ENCODE results near the gene IL17RA. TPM values are rescaled to one million over a fixed set of nuclear protein-coding genes. Genes with fewer than 3 reads are reported as not detected.
A peak's percentile ranks its signal among the peaks of the same experiment; 100 is the strongest.

IL17RA gene
- total and polyA plus RNA-seq, 10 donors, result 2.9 to 100 (median 43.2) TPM

GRCh38 chr22:17117890-17118289 lies 33.1 kb downstream of the IL17RA start:
- peaks cover 0 to 46% (median 34%) of the 10 kb centered on the region in 7 donors for H3K27me3 ChIP-seq (replicated peaks in 1 of 7)
- H3K4me1 ChIP-seq, result peaks cover 19 to 89% (median 64%) of the 10 kb centered on the region in 6 donors
- H3K4me3 ChIP-seq, result peak overlapping the region in 1 of 8 donors; percentile 5
- peak; percentile 21 for DNase-seq
- no peak for TF ChIP-seq POLR2A (IDR thresholded peaks at IDR 0.05)
- TF ChIP-seq CTCF (IDR thresholded peaks at IDR 0.05 in 8 of 11, conservative IDR thresholded peaks at IDR 0.05 in 3 of 11), result no peak
- TF ChIP-seq POLR2AphosphoS5 (IDR thresholded peaks at IDR 0.05), result peak in 1 of 3 donors; percentile 11
- H3K9me3 ChIP-seq, result no peaks in the 10 kb centered on the region
- 3 to 8% (median 4%) methylated on average over 4 of the region's 4 CpGs for WGBS, 5 donors
- intact Hi-C loops (cut with DNase I; ENCODE audit: low total_unique reads), result no loop called here
- H3K27ac ChIP-seq, result peak overlapping the region in 6 of 8 donors; percentile 8 to 84 (median 58)
- H3K36me3 ChIP-seq, result no peaks in the 10 kb centered on the region

GRCh38 chr22:17118342-17118741 lies 33.5 kb downstream of the IL17RA start:
- Histone ChIP-seq H3K4me3 (peak overlapping the region in 1 of 8 donors; percentile 5), H3K27ac (peak overlapping the region in 6 of 8 donors; percentile 8 to 84 (median 58)), H3K36me3 (no peaks in the 10 kb centered on the region), H3K4me1 (peaks cover 19 to 84% (median 64%) of the 10 kb centered on the region in 6 donors), H3K9me3 (no peaks in the 10 kb centered on the region), H3K27me3 (replicated peaks in 1 of 7) (peaks cover 0 to 50% (median 34%) of the 10 kb centered on the region in 7 donors)
- DNase-seq, result peak; percentile 31
- intact Hi-C loops (cut with DNase I; ENCODE audit: low total_unique reads), result no loop called here
- TF ChIP-seq POLR2A (IDR thresholded peaks at IDR 0.05) (no peak), POLR2AphosphoS5 (IDR thresholded peaks at IDR 0.05) (no peak), CTCF (IDR thresholded peaks at IDR 0.05 in 8 of 11, conservative IDR thresholded peaks at IDR 0.05 in 3 of 11) (no peak)
- WGBS, 5 donors, result 39 to 52% (median 47%) methylated on average over 4 of the region's 4 CpGs

- Histone ChIP-seq H3K4me1 (peaks cover 19 to 71% (median 59%) of the 10 kb centered on the region in 6 donors), H3K9me3 (no peaks in the 10 kb centered on the region), H3K27me3 (replicated peaks in 1 of 7) (peaks cover 0 to 58% (median 34%) of the 10 kb centered on the region in 7 donors), H3K27ac (no peak overlapping the region), H3K36me3 (no peaks in the 10 kb centered on the region), H3K4me3 (peak overlapping the region in 3 of 8 donors; percentile 10 to 65 (median 64))
- TF ChIP-seq POLR2A (IDR thresholded peaks at IDR 0.05) (no peak), CTCF (IDR thresholded peaks at IDR 0.05 in 8 of 11, conservative IDR thresholded peaks at IDR 0.05 in 3 of 11) (peak in 5 of 11 experiments; percentile 24 to 45 (median 36)), POLR2AphosphoS5 (IDR thresholded peaks at IDR 0.05) (peak in 1 of 3 donors; percentile 57)
- 30 to 53% (median 37%) methylated on average over 18 to 63 of the region's 63 CpGs for WGBS, 5 donors
- intact Hi-C loops (cut with DNase I; ENCODE audit: low total_unique reads), result no loop called here
- DNase-seq, result peak; percentile 85
Observed at GRCh38 chr22:17119481-17120202, 34.8 kb downstream of the IL17RA start.

GRCh38 chr22:17120281-17120680 lies 35.5 kb downstream of the IL17RA start:
- peak overlapping the region in 5 of 8 donors; percentile 19 to 65 (median 64) for H3K4me3 ChIP-seq
- WGBS, 5 donors, result 0 to 12% (median 5%) methylated on average over 17 to 44 of the region's 45 CpGs; no CpG with 5 or more reads in 1 of the 5 donors
- H3K4me1 ChIP-seq, result peaks cover 19 to 66% (median 56%) of the 10 kb centered on the region in 6 donors
- intact Hi-C loops (cut with DNase I; ENCODE audit: low total_unique reads), result no loop called here
- H3K36me3 ChIP-seq, result no peaks in the 10 kb centered on the region
- peak; percentile 89 for DNase-seq
- peaks cover 0 to 58% (median 34%) of the 10 kb centered on the region in 7 donors for H3K27me3 ChIP-seq (replicated peaks in 1 of 7)
- no peak for TF ChIP-seq POLR2A (IDR thresholded peaks at IDR 0.05)
- no peak for TF ChIP-seq CTCF (IDR thresholded peaks at IDR 0.05 in 8 of 11, conservative IDR thresholded peaks at IDR 0.05 in 3 of 11)
- no peak for TF ChIP-seq POLR2AphosphoS5 (IDR thresholded peaks at IDR 0.05)
- no peak overlapping the region for H3K27ac ChIP-seq
- no peaks in the 10 kb centered on the region for H3K9me3 ChIP-seq
